ENCODE data around the gene NAALADL1.

DNA sequence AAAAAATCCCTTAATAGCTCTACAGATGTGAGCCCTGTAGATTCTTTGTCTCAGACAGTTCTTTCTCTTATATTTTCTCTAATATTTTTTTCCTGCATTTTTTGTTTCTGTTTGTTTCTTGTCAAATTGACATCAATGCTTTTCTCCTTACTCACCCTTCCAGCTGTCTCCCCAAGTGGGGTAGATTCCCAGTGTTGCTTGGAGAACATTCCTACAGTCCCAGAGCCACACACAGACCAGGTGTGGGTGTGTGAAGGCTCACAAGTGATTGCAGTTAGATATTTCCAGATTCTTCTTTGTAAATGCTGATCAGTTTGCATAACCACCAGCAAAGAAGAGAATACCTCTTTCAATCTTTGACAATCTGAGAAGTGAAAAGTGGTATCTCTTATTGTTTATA lies 45.1 kb upstream of the NAALADL1 start:
- TF ChIP-seq, protein P1, sequence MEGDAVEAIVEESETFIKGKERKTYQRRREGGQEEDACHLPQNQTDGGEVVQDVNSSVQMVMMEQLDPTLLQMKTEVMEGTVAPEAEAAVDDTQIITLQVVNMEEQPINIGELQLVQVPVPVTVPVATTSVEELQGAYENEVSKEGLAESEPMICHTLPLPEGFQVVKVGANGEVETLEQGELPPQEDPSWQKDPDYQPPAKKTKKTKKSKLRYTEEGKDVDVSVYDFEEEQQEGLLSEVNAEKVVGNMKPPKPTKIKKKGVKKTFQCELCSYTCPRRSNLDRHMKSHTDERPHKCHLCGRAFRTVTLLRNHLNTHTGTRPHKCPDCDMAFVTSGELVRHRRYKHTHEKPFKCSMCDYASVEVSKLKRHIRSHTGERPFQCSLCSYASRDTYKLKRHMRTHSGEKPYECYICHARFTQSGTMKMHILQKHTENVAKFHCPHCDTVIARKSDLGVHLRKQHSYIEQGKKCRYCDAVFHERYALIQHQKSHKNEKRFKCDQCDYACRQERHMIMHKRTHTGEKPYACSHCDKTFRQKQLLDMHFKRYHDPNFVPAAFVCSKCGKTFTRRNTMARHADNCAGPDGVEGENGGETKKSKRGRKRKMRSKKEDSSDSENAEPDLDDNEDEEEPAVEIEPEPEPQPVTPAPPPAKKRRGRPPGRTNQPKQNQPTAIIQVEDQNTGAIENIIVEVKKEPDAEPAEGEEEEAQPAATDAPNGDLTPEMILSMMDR (IDR thresholded peaks at IDR 0.05): no peak
- TF ChIP-seq POLR2A (IDR thresholded peaks at IDR 0.05): no peak
